DND-41 (cell line): ENCODE data around the gene LRRC27.

Experiments
- ATAC-seq: fragments of 200-7000 bp; cut with Tn5 transposase; 3 replicates; pipeline ENCODE4 v1.9.1; 2021; ENCODE audit warnings: low read depth; ENCODE audit not compliant: insufficient read depth
- DNase-seq: peaks from one replicate; pipeline ENCODE4 v3.0.0-alpha.2; 2020
- H2AFZ ChIP-seq: 2 replicates; pipeline ENCODE4 v1.6.0; 2012; ENCODE audit warnings: low read depth, low read length
- H3K27ac ChIP-seq: 2 replicates; pipeline ENCODE4 v1.5.1; 2012; ENCODE audit warnings: low read length, inconsistent platforms
- H3K27me3 ChIP-seq: fragments of 200-600 bp; sonication (generic); 2 replicates; pipeline ENCODE4 v1.6.0; 2012; ENCODE audit warnings: low read length, mild to moderate bottlenecking, inconsistent platforms; ENCODE audit not compliant: insufficient read depth, poor library complexity
- H3K36me3 ChIP-seq: 2 replicates; pipeline ENCODE4 v1.5.1; 2012; ENCODE audit warnings: low read length, inconsistent platforms; ENCODE audit not compliant: insufficient read depth
- H3K4me1 ChIP-seq: 2 replicates; pipeline ENCODE4 v1.5.1; 2012; ENCODE audit warnings: mild to moderate bottlenecking, low read length; ENCODE audit not compliant: insufficient read depth
- H3K4me2 ChIP-seq: 2 replicates; pipeline ENCODE4 v1.6.0; 2012; ENCODE audit warnings: mild to moderate bottlenecking, moderate library complexity, low read length, inconsistent platforms; ENCODE audit not compliant: insufficient read depth
- H3K4me3 ChIP-seq, 2 experiments: fragments of 200-600 bp in 1 of 2; shearing (Covaris generic) in 1 of 2; 2 replicates each; pipeline ENCODE4 v1.5.1; 2012 to 2016; ENCODE audit warnings: inconsistent platforms in 2 of 2, low read length in 2 of 2, mild to moderate bottlenecking in 2 of 2, low read depth in 1 of 2, moderate library complexity in 1 of 2
- H3K79me2 ChIP-seq: 2 replicates; pipeline ENCODE4 v1.6.0; 2012; ENCODE audit warnings: low read length, inconsistent platforms; ENCODE audit not compliant: insufficient read depth
- H3K9ac ChIP-seq: 2 replicates; pipeline ENCODE4 v1.6.0; 2012; ENCODE audit warnings: low read depth, mild to moderate bottlenecking, inconsistent platforms, low read length, moderate library complexity
- H3K9me3 ChIP-seq: 2 replicates; pipeline ENCODE4 v1.5.1; 2012; ENCODE audit warnings: low read length, moderate library complexity, mild to moderate bottlenecking, inconsistent platforms; ENCODE audit not compliant: insufficient read depth, severe bottlenecking
- H4K20me1 ChIP-seq: 2 replicates; pipeline ENCODE4 v1.6.0; 2012; ENCODE audit warnings: low read length; ENCODE audit not compliant: insufficient read depth
- EZH2 ChIP-seq: IDR thresholded peaks from 3 replicates; pipeline ENCODE4 v1.6.1; 2012; ENCODE audit warnings: borderline replicate concordance, low read depth, mild to moderate bottlenecking, moderate library complexity, low read length, inconsistent platforms; ENCODE audit not compliant: severe bottlenecking
- TF ChIP-seq, protein P1 (sequence below): IDR thresholded peaks from 2 replicates; pipeline ENCODE4 v1.5.1; 2012; ENCODE audit warnings: borderline replicate concordance, low read length, moderate library complexity, mild to moderate bottlenecking; ENCODE audit not compliant: poor library complexity, severe bottlenecking; ENCODE audit errors: extremely low read depth

The LRRC27 gene

DNA sequence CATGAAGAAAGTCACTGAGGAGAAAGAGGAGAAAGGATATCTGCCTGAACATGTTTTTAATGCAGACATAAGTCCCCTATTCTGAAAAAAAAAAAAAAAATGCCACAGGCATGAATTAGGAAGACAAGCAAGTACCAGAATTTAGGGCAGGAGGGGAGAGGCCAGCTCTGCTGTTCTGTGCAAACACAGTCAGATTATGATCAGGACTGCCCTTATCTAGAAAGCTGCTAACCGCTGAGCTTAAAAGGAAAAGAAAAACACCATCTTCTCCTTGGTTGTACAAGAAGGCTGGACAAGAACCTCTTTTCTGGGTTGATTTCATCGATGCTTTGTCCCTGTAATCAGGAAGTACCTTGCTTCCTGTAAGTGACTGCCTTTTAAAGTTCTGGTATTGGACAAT is 49.7 kb downstream of the LRRC27 start:
- no peaks in the 10 kb centered on the region for H3K79me2 ChIP-seq
- H3K27ac ChIP-seq = no peak overlapping the region
- no peaks in the 10 kb centered on the region for H4K20me1 ChIP-seq
- TF ChIP-seq, protein P1, sequence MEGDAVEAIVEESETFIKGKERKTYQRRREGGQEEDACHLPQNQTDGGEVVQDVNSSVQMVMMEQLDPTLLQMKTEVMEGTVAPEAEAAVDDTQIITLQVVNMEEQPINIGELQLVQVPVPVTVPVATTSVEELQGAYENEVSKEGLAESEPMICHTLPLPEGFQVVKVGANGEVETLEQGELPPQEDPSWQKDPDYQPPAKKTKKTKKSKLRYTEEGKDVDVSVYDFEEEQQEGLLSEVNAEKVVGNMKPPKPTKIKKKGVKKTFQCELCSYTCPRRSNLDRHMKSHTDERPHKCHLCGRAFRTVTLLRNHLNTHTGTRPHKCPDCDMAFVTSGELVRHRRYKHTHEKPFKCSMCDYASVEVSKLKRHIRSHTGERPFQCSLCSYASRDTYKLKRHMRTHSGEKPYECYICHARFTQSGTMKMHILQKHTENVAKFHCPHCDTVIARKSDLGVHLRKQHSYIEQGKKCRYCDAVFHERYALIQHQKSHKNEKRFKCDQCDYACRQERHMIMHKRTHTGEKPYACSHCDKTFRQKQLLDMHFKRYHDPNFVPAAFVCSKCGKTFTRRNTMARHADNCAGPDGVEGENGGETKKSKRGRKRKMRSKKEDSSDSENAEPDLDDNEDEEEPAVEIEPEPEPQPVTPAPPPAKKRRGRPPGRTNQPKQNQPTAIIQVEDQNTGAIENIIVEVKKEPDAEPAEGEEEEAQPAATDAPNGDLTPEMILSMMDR = no peak
- TF ChIP-seq EZH2 = no peak
- no peaks in the 10 kb centered on the region for H3K9me3 ChIP-seq
- no peaks in the 10 kb centered on the region for H3K4me1 ChIP-seq
- no peak overlapping the region for H3K4me3 ChIP-seq
- H3K27me3 ChIP-seq = no peaks in the 10 kb centered on the region
- no peaks in the 10 kb centered on the region for H3K36me3 ChIP-seq
- H3K4me2 ChIP-seq = no peak overlapping the region
- no peak overlapping the region for H2AFZ ChIP-seq
- H3K9ac ChIP-seq = no peak overlapping the region
- no peak for ATAC-seq
- DNase-seq = no peak

DNA sequence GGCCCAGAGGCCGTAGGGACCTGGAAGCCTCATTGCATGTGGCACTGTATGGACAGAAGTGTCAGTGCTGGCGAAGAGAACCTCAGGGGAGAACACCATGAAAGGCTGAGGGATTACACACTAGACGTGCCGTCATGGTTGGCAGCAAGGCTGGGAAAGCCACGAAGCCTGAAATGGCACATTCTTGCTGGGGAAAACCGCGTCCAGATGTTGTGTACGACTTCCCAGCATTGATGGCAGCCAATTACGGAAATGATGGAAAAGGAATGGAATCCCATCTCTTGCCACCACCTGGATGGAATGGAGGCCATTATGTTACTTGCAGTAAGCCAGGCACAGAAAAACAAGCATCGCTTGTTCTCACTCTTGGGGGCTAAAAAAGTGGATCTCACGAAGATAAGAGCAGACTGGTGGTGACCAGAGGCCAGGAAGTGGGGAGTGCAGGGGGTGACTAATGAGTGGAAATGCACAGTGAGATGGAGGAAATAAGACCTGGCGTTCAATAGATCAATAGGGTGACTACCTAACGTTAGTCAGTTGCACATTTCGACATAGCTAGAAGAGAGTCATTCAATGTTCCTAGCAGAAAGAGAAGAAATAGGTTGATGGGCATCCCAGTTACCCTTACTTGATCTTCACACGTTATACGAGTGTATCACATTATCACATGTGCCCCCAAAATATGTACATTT is 50.4 kb downstream of the LRRC27 start:
- H3K4me1 ChIP-seq = peaks cover 1% of the 10 kb centered on the region
- H3K79me2 ChIP-seq = no peaks in the 10 kb centered on the region
- no peak overlapping the region for H3K4me2 ChIP-seq
- no peak for TF ChIP-seq EZH2
- TF ChIP-seq, protein P1 = no peak
- no peak overlapping the region for H3K9ac ChIP-seq
- H3K27me3 ChIP-seq = no peaks in the 10 kb centered on the region
- no peak overlapping the region for H2AFZ ChIP-seq
- 0 out of 2 replicates have a peak, but pooled peaks cover under 1% of the 10 kb centered on the region for H4K20me1 ChIP-seq
- no peaks in the 10 kb centered on the region for H3K9me3 ChIP-seq
- no peaks in the 10 kb centered on the region for H3K36me3 ChIP-seq
- no peak for ATAC-seq
- 0 out of 2 replicates have a peak overlapping the region, but pooled peaks have one; percentile 14 for H3K27ac ChIP-seq
- H3K4me3 ChIP-seq = no peak overlapping the region
- DNase-seq = no peak

DNA sequence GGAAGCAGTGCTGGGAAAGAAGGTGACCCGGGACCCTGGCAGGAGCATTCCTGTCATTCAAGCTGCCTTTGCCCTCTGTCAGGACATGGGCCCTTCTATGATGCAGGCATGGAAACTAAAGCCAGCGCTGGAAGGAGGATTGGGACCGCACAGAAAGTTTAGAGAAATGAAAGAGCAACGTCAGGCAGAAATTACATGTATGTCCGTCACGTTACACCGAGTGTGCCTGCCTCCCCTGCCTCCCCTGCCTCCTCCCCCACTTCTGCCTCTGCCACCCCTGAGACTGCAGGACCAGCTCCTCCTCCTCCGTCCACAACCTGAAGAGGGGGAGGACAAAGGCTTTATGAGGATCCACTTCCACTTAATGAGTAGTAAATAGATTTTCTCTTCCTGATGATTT is 51.1 kb downstream of the LRRC27 start:
- Histone ChIP-seq H3K9ac (no peak overlapping the region), H3K27ac (no peak overlapping the region), H3K9me3 (no peaks in the 10 kb centered on the region), H3K27me3 (no peaks in the 10 kb centered on the region), H3K4me1 (peaks cover 6% of the 10 kb centered on the region), H3K4me2 (no peak overlapping the region), H2AFZ (no peak overlapping the region), H3K4me3 (no peak overlapping the region), H3K79me2 (no peaks in the 10 kb centered on the region), H3K36me3 (no peaks in the 10 kb centered on the region), H4K20me1 (0 out of 2 replicates have a peak, but pooled peaks cover 5% of the 10 kb centered on the region)
- TF ChIP-seq, protein P1 = no peak
- no peak for TF ChIP-seq EZH2
- DNase-seq (no peak), ATAC-seq (no peak)
